ENCODE data around the gene SHB.

- TF ChIP-seq CTCF (tag by site-specific recombination; IDR thresholded peaks at IDR 0.05) (no peak), ZBTB49 (tag by site-specific recombination; IDR thresholded peaks at IDR 0.05; ENCODE audit: low read depth) (no peak), PATZ1 (tag by site-specific recombination; IDR thresholded peaks at IDR 0.05) (no peak), ZNF146 (tag by site-specific recombination; IDR thresholded peaks at IDR 0.05) (no peak), ZFHX2 (tag by site-specific recombination; conservative IDR thresholded peaks at IDR 0.05) (0 out of 2 replicates have a peak, but pooled peaks have one; percentile 18), ZNF768 (tag by site-specific recombination; IDR thresholded peaks at IDR 0.05) (no peak), ZNF133 (tag by site-specific recombination; IDR thresholded peaks at IDR 0.05) (no peak), KLF1 (tag by site-specific recombination; IDR thresholded peaks at IDR 0.05) (no peak)
These were observed 116.3 kb downstream of the SHB start for GRCh38 chr9:37952731-37953130.
